Testis (tissue), 3 donors: Measurements from ENCODE around the gene CERS5. TPM values are rescaled to one million over a fixed set of nuclear protein-coding genes. Genes with fewer than 3 reads are reported as not detected.

Source experiments
- DNase-seq: peaks from one replicate; pipeline ENCODE4 v3.0.0-alpha.2; 2019
- H3K27ac ChIP-seq, 2 donors: fragments of 200-600 bp; sonication (generic); one replicate each; pipeline ENCODE4 v1.5.1; 2019
- H3K27me3 ChIP-seq: fragments of 200-600 bp; sonication (generic); one replicate; pipeline ENCODE4 v1.5.1; 2019
- H3K36me3 ChIP-seq: fragments of 200-600 bp; sonication (generic); one replicate; pipeline ENCODE4 v1.5.1; 2017; ENCODE audit warnings: low read depth; ENCODE audit errors: missing control alignments
- H3K4me1 ChIP-seq: fragments of 200-600 bp; sonication (generic); one replicate; pipeline ENCODE4 v1.5.1; 2019
- H3K4me3 ChIP-seq, 2 donors: fragments of 200-600 bp; sonication (generic); one replicate each; pipeline ENCODE4 v1.5.1; 2017 to 2019
- H3K9me3 ChIP-seq: fragments of 200-600 bp; sonication (generic); one replicate; pipeline ENCODE4 v1.5.1; 2017
- CTCF ChIP-seq, 3 experiments: fragments of 450-650 bp in 2 of 3; fragments of 200-600 bp in 1 of 3; sonication (generic) in 1 of 3; IDR thresholded peaks; one replicate each; pipeline ENCODE4 v1.5.1; 2016 to 2019; ENCODE audit warnings: antibody characterized with exemption in 3 of 3, mild to moderate bottlenecking in 2 of 3, moderate library complexity in 1 of 3
- POLR2A ChIP-seq: fragments of 450-650 bp; IDR thresholded peaks from one replicate; pipeline ENCODE4 v1.6.1; 2017; ENCODE audit warnings: antibody characterized with exemption, mild to moderate bottlenecking, moderate library complexity
- WGBS, 2 donors: methylation state at CpG; one replicate each; pipeline ENCODE4 v1.1.5; 2018; 5-methylcytosine and 5-hydroxymethylcytosine counted together
- intact Hi-C: fragments of 100-400 bp; cut with DNase I; formaldehyde crosslinking; loops from one replicate; pipeline ENCODE4 v1.15.1; 2023; ENCODE audit warnings: low total_unique reads
- polyA plus RNA-seq: library from polyadenylated mRNA; stranded (reverse); fragments of 350-450 nt; fragmentation: Illumina TruSeq; extraction: RNeasy Lipid Tissue Mini Kit (QIAGEN cat#74804); gene quantifications from one replicate; pipeline ENCODE4 v1.2.3, GENCODE V29; 2014; ENCODE audit warnings: low read depth, low replicate concordance; ENCODE audit not compliant: insufficient read depth
- total RNA-seq, 2 donors: library from RNA; depleted of rRNA; stranded (reverse); fragments of >200 nt; gene quantifications; one replicate each; pipeline ENCODE4 v1.2.3, GENCODE V29; 2016

The CERS5 gene
- total and polyA plus RNA-seq, 3 donors from 2014 or later = 33.5 to 36.5 (median 34.3) TPM

DNA sequence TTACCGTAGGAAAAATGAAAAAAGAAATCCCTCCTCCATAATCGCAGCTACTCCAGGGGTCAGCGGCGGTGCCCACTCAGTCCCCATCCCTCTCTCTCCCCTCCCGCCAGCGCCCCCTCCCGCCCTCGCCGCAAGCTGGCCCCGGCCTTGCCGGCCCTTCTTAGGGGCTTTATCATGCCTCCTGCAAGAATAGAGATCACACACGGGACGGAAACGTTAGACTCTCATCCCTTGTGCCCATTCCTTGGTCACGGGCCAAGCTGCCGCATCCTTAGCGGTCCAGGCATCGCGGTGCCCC lies 55.8 kb downstream of the CERS5 start:
- H3K9me3 ChIP-seq = no peaks in the 10 kb centered on the region
- no peaks in the 10 kb centered on the region for H3K27me3 ChIP-seq
- peak overlapping the region in 1 of 2 donors; percentile 53 for H3K27ac ChIP-seq
- 7 to 8% methylated on average over 19 of the region's 19 CpGs for WGBS, 2 donors
- H3K4me1 ChIP-seq = peaks cover 16% of the 10 kb centered on the region
- DNase-seq = no peak
- TF ChIP-seq POLR2A = no peak
- no peak for TF ChIP-seq CTCF (IDR thresholded peaks at IDR 0.05)
- peak overlapping the region; percentile 24 to 88 for H3K4me3 ChIP-seq
- no peaks in the 10 kb centered on the region for H3K36me3 ChIP-seq
- intact Hi-C loops = no loop called here

DNA sequence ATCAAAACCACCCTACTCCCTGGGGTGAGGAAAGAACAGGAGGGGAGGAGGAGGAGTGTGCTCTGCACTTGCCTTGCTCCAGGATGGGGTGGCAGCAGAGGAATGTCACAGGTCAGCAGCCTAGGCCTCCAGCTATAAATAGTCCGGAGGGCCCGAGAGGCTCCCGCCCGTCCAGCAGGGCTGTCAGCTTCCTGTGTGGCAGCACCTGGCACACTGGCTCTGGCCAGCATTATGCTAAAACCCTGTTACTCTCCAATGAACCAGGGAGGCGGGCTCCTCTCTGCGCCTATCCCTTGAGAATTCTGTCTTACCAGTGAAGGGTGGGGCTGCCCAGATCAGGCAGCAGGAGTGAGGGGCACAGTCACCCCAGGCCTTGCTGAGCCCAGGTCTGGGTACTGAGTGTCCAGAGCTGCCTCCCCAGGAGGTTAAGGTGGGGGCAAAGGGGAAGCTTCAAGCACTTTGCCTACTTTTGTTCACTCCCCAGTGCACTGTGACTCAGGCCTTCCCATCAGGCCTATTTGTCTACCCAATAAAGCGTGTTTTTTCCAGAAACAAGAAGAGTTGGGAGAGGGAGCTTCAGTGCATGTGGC lies 56.3 kb downstream of the CERS5 start:
- Histone ChIP-seq H3K36me3 (no peaks in the 10 kb centered on the region), H3K9me3 (no peaks in the 10 kb centered on the region), H3K27ac (peak overlapping the region in 1 of 2 donors; percentile 53), H3K27me3 (no peaks in the 10 kb centered on the region), H3K4me3 (peak overlapping the region in 1 of 2 donors; percentile 88), H3K4me1 (peaks cover 16% of the 10 kb centered on the region)
- peak; percentile 58 for DNase-seq
- TF ChIP-seq POLR2A (no peak), CTCF (IDR thresholded peaks at IDR 0.05) (no peak)
- intact Hi-C loops = no loop called here
- 28 to 30% methylated on average over 6 to 7 of the region's 7 CpGs for WGBS, 2 donors

DNA sequence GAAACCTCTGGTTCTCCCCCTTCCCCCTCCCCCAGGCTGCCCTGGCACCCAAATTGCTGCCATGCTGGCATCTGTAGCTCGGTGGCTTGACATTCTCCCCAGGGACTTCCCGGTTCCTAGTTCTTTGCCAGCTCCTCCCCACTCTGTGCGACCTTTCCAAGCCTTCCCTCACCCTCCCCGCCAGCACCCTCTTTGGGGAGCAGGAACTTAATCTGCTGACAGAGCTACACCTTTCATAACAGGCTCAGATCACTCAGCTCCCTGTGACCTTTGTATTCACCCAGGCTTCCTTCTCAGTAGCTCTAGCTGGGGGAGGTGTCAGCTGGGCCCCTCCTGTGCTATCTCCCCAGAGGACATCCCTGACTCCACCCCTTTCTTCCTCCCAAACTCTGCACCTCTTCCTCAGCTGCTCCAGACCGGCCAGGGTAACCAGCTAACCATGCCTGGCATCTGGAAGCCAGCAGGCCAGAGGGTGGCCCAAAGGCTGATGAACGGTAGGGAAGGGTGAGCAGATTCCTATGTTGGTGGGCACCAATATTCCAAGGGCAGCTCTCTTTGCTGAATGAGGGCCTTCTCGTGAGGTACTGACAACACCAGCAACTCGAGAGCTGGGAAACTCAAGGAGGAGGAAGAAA lies 56.9 kb downstream of the CERS5 start:
- Histone ChIP-seq H3K9me3 (no peaks in the 10 kb centered on the region), H3K27ac (peak overlapping the region in 1 of 2 donors; percentile 53), H3K4me1 (peaks cover 16% of the 10 kb centered on the region), H3K4me3 (no peak overlapping the region), H3K36me3 (no peaks in the 10 kb centered on the region), H3K27me3 (no peaks in the 10 kb centered on the region)
- TF ChIP-seq POLR2A (no peak), CTCF (IDR thresholded peaks at IDR 0.05) (no peak)
- WGBS, 2 donors = 60 to 68% methylated on average over 7 to 8 of the region's 8 CpGs
- no peak for DNase-seq
- intact Hi-C loops = no loop called here

DNA sequence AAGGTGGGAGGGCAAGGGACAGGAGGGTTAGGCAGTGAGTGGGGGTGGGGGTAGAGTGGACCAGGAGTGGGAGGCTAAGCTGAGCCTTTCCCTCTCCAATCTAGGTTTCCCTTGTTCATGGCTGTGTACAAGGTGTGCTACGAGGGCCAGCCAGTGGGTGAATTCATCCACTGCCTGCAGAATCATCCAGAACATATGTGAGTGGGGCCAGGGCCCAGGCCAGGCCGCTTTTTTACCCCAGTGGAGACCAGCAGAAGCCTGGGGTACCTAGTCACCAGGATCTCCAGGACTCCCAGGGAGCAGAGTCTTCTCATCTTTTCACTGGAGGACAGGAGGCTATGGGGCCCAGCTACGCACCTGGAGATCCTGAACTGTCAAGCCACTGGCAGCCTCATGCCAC lies 57.9 kb downstream of the CERS5 start:
- Histone ChIP-seq H3K27me3 (no peaks in the 10 kb centered on the region), H3K9me3 (no peaks in the 10 kb centered on the region), H3K27ac (no peak overlapping the region), H3K4me3 (no peak overlapping the region), H3K4me1 (peaks cover 18% of the 10 kb centered on the region), H3K36me3 (no peaks in the 10 kb centered on the region)
- intact Hi-C loops = loop anchor here (10.0 kb wide), 1 partner anchor 65 kb away; no protein-coding TSS in a partner anchor
- 88 to 91% methylated on average over 1 to 3 of the region's 3 CpGs for WGBS, 2 donors
- DNase-seq = no peak
- TF ChIP-seq CTCF (IDR thresholded peaks at IDR 0.05) = no peak
- TF ChIP-seq POLR2A = no peak
